ENCODE measurements around the gene KLRC2. TPM values are rescaled to one million over a fixed set of nuclear protein-coding genes. Genes with fewer than 3 reads are reported as not detected.
"Not testable (repeated sequence)": the region's sequence is repeated elsewhere in the genome, so short reads cannot be mapped to it uniquely, and the experiment has no call there.

The KLRC2 gene
- polyA plus RNA-seq, 4 donors: 0.36 to 2.4 (median 1.0) TPM; not detected in 1

DNA sequence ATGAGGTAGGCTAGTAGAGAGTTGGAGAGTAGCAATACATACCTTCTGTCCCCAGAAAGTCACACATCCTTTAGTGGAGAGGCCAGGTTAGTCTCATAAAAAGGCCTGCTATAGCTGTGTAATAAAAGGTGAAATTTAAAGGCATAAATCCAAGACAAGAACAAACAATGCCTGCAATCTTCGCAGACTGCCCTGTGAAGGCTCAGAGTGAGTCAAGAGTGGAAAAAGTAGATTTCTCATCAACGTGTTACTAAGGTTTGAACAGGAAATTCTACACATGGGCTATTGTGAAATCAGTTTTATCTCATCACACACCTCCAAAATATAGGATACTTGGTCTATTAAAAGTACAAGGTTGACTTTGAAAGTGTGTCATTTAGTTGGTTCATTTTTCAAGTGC is 17.3 kb upstream of the KLRC2 start, which contains the start of gene KLRC1:
Gene KLRC1, minus strand, starts transcription at position 222 of the 400 bp plus-strand sequence. CDS start 2,221 bp downstream, outside the sequence.
- FAIRE-seq: no peak
- Histone ChIP-seq H3K4me1 (ENCODE audit: control insufficient read depth in 3 of 3, insufficient read depth in 2 of 3, low read depth in 1 of 3, low read length in 2 of 3) (no peaks in the 10 kb centered on the region), H3K36me3 (ENCODE audit: control insufficient read depth in 3 of 3, insufficient read depth in 2 of 3, low read depth in 1 of 3, low read length in 3 of 3) (no peaks in the 10 kb centered on the region), H3K27me3 (ENCODE audit: control insufficient read depth in 3 of 3, insufficient read depth in 3 of 3, low read length in 3 of 3) (no peaks in the 10 kb centered on the region), H3K4me3 (ENCODE audit: low read depth in 1 of 3, low read length in 3 of 3) (no peak within 1 kb of the TSS), H3K27ac (ENCODE audit: low read depth in 1 of 3, low read length in 2 of 3) (no peak within 1 kb of the TSS), H3K9me3 (ENCODE audit: control insufficient read depth in 2 of 2, insufficient read depth in 1 of 2, low read depth in 1 of 2, low read length in 1 of 2) (peaks cover 0 to 13% of the 10 kb centered on the region in 2 donors)
- no peak for DNase-seq
- 24 to 45% (median 28%) methylated on average over 2 of the region's 2 CpGs for WGBS, 3 donors

DNA sequence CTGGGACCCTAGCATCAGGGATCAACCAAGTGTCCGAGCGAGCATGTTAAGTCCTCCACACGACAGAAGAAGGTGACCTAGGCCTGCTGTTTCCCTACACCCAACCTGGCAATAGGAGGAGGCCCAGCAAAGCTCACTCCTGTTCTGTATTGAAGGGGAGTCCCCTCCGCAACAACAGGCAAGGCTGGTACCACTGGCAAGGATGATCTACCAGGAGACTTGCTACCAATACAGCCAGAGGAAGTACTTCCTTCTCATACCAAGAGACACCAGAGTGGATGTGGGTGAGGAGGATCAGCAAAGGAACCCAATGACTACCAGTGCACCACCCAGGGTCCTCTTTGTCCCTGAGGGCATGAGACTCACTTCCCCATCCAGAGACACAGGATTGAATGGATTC is 12.4 kb upstream of the KLRC2 start:
- no peak for DNase-seq
- Histone ChIP-seq H3K27me3 (ENCODE audit: control insufficient read depth in 3 of 3, insufficient read depth in 3 of 3, low read length in 3 of 3) (no peaks in the 10 kb centered on the region), H3K4me3 (ENCODE audit: low read depth in 1 of 3, low read length in 3 of 3) (no peak overlapping the region), H3K9me3 (ENCODE audit: control insufficient read depth in 2 of 2, insufficient read depth in 1 of 2, low read depth in 1 of 2, low read length in 1 of 2) (no peaks in the 10 kb centered on the region), H3K27ac (ENCODE audit: low read depth in 1 of 3, low read length in 2 of 3) (no peak overlapping the region), H3K4me1 (ENCODE audit: control insufficient read depth in 3 of 3, insufficient read depth in 2 of 3, low read depth in 1 of 3, low read length in 2 of 3) (no peaks in the 10 kb centered on the region), H3K36me3 (ENCODE audit: control insufficient read depth in 3 of 3, insufficient read depth in 2 of 3, low read depth in 1 of 3, low read length in 3 of 3) (no peaks in the 10 kb centered on the region)
- WGBS, 3 donors: 88 to 95% (median 91%) methylated on average over 4 of the region's 4 CpGs
- no peak for FAIRE-seq

DNA sequence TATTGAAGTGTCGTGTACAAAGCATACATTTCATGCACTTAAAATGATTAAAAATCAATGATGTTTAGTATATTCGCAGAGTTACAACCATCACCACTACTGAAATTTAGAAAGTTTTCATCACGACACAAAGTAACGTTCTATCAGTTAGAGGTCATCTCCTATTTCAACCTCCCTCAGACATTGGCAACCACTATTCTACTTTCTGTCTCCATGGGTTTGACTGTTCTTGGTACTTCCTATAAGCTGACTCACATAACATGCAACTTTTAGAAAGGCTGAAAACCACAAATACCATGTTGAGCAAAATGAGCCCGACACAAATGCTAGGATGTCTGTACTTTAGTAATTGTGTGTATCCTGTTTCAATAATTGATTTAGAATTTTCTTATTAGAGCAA is 10.2 kb upstream of the KLRC2 start:
- not testable (repeated sequence) for H3K27ac ChIP-seq (ENCODE audit: low read depth in 1 of 3, low read length in 2 of 3)

DNA sequence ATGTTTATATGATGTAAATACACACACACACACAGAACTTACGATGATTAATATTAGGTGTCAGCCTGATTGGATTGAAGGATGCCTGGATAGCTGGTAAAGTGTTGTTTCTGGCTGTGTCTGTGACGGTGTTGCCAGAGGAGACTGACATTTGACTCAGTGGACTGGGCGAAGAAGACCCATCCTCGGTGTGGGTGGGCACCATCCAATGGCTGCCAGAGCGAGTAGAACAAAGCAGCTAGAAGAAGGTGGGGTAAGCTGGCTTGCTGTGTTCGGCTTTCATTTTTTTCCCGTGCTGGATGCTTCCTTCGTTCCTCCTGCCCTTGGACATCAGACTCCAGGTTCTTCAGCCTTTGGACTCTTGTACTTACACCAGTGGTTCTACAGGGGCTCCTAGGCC is 5.3 kb upstream of the KLRC2 start:
- 78 to 90% (median 89%) methylated on average over 8 of the region's 8 CpGs for WGBS, 3 donors
- not testable (repeated sequence) for H3K4me3 ChIP-seq (ENCODE audit: low read depth in 1 of 3, low read length in 3 of 3)

More for the DNA sequence above, 10.2 kb upstream of the KLRC2 start:
- not testable (repeated sequence) for H3K9me3 ChIP-seq (ENCODE audit: control insufficient read depth in 2 of 2, insufficient read depth in 1 of 2, low read depth in 1 of 2, low read length in 1 of 2); H3K4me3 ChIP-seq (ENCODE audit: low read depth in 1 of 3, low read length in 3 of 3); FAIRE-seq; H3K27me3 ChIP-seq (ENCODE audit: control insufficient read depth in 3 of 3, insufficient read depth in 3 of 3, low read length in 3 of 3); H3K4me1 ChIP-seq (ENCODE audit: control insufficient read depth in 3 of 3, insufficient read depth in 2 of 3, low read depth in 1 of 3, low read length in 2 of 3); H3K36me3 ChIP-seq (ENCODE audit: control insufficient read depth in 3 of 3, insufficient read depth in 2 of 3, low read depth in 1 of 3, low read length in 3 of 3); DNase-seq
- 64 to 86% (median 70%) methylated on average over 5 of the region's 5 CpGs for WGBS, 3 donors

DNA sequence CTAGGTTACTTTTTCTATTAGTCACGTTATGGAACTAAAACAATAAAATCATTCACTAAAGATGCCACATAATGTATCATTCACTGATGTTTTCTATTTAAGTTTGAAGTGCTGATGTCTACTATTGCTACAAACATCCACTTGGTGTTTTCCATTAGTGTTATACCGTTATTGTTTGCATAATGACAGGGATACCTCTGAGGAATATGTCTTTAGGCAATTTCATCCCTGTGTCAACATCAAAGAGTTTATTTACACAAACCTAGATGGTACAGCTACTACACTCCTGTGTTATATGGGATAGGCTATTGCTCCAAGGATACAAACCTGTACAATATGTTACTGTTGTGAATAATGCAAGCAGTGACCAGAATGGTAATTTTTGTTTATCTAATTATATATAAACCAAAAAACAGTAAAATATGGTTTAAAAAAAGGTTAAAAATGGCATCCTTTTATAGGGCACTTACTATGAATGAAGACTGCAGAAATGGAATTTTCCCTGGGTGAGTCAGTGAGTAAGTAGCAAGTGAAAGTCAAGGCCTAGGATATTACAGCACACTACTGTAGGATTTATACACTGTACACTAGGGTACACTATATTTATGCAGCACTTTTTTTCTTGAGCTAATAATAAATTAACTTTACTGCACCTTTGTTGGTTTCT is 3.9 kb upstream of the KLRC2 start:
- not testable (repeated sequence) for H3K27me3 ChIP-seq (ENCODE audit: control insufficient read depth in 3 of 3, insufficient read depth in 3 of 3, low read length in 3 of 3); H3K4me3 ChIP-seq (ENCODE audit: low read depth in 1 of 3, low read length in 3 of 3); DNase-seq; H3K27ac ChIP-seq (ENCODE audit: low read depth in 1 of 3, low read length in 2 of 3); FAIRE-seq; H3K4me1 ChIP-seq (ENCODE audit: control insufficient read depth in 3 of 3, insufficient read depth in 2 of 3, low read depth in 1 of 3, low read length in 2 of 3); H3K36me3 ChIP-seq (ENCODE audit: control insufficient read depth in 3 of 3, insufficient read depth in 2 of 3, low read depth in 1 of 3, low read length in 3 of 3); H3K9me3 ChIP-seq (ENCODE audit: control insufficient read depth in 2 of 2, insufficient read depth in 1 of 2, low read depth in 1 of 2, low read length in 1 of 2)
- WGBS, 3 donors: 53 to 67% (median 64%) methylated on average over 2 of the region's 2 CpGs

More for the DNA sequence above, 5.3 kb upstream of the KLRC2 start:
- H3K4me1 ChIP-seq (ENCODE audit: control insufficient read depth in 3 of 3, insufficient read depth in 2 of 3, low read depth in 1 of 3, low read length in 2 of 3); H3K27ac ChIP-seq (ENCODE audit: low read depth in 1 of 3, low read length in 2 of 3); DNase-seq; H3K36me3 ChIP-seq (ENCODE audit: control insufficient read depth in 3 of 3, insufficient read depth in 2 of 3, low read depth in 1 of 3, low read length in 3 of 3); FAIRE-seq; H3K9me3 ChIP-seq (ENCODE audit: control insufficient read depth in 2 of 2, insufficient read depth in 1 of 2, low read depth in 1 of 2, low read length in 1 of 2); H3K27me3 ChIP-seq (ENCODE audit: control insufficient read depth in 3 of 3, insufficient read depth in 3 of 3, low read length in 3 of 3): not testable (repeated sequence)

DNA sequence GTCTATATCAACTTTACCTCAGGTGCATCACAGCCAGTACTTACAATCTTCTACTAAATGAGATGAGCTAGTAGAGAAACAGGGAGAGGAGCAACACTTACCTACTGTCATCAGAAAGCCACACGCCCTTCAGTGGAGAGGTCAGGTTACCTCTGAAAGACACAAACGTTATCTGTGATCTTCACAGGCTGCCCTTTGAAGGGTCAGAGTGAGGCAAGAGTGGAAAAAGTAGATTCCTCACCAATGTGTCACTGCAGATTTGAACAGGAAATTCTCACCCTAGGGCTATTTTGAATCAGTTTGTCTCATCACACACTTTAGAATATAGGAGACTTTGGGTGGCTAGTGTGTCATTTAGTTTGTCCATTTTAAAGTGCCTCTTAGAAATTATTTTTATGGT is 1.8 kb upstream of the KLRC2 start:
- 34 to 58% (median 40%) methylated on average over 1 to 2 of the region's 2 CpGs for WGBS, 3 donors
- not testable (repeated sequence) for FAIRE-seq; H3K36me3 ChIP-seq (ENCODE audit: control insufficient read depth in 3 of 3, insufficient read depth in 2 of 3, low read depth in 1 of 3, low read length in 3 of 3)

DNA sequence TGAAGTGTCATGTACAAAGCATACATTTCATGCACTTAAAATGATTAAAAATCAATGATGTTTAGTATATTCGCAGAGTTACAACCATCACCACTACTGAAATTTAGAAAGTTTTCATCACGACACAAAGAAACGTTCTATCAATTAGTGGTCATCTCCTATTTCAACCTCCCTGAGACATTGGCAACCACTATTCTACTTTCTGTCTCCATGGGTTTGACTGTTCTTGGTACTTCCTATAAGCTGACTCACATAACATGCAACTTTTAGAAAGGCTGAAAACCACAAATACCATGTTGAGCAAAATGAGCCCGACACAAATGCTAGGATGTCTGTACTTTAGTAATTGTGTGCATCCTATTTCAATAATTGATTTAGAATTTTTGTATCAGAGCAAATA is 5.2 kb downstream of the KLRC2 start:
- WGBS, 3 donors: 69 to 91% (median 73%) methylated on average over 4 of the region's 4 CpGs
- not testable (repeated sequence) for FAIRE-seq; H3K27ac ChIP-seq (ENCODE audit: low read depth in 1 of 3, low read length in 2 of 3); H3K4me1 ChIP-seq (ENCODE audit: control insufficient read depth in 3 of 3, insufficient read depth in 2 of 3, low read depth in 1 of 3, low read length in 2 of 3); H3K9me3 ChIP-seq (ENCODE audit: control insufficient read depth in 2 of 2, insufficient read depth in 1 of 2, low read depth in 1 of 2, low read length in 1 of 2); H3K36me3 ChIP-seq (ENCODE audit: control insufficient read depth in 3 of 3, insufficient read depth in 2 of 3, low read depth in 1 of 3, low read length in 3 of 3); DNase-seq; H3K27me3 ChIP-seq (ENCODE audit: control insufficient read depth in 3 of 3, insufficient read depth in 3 of 3, low read length in 3 of 3); H3K4me3 ChIP-seq (ENCODE audit: low read depth in 1 of 3, low read length in 3 of 3)

More for the DNA sequence above, 1.8 kb upstream of the KLRC2 start:
- not testable (repeated sequence) for H3K27ac ChIP-seq (ENCODE audit: low read depth in 1 of 3, low read length in 2 of 3); DNase-seq; H3K4me3 ChIP-seq (ENCODE audit: low read depth in 1 of 3, low read length in 3 of 3); H3K27me3 ChIP-seq (ENCODE audit: control insufficient read depth in 3 of 3, insufficient read depth in 3 of 3, low read length in 3 of 3); H3K4me1 ChIP-seq (ENCODE audit: control insufficient read depth in 3 of 3, insufficient read depth in 2 of 3, low read depth in 1 of 3, low read length in 2 of 3); H3K9me3 ChIP-seq (ENCODE audit: control insufficient read depth in 2 of 2, insufficient read depth in 1 of 2, low read depth in 1 of 2, low read length in 1 of 2)

DNA sequence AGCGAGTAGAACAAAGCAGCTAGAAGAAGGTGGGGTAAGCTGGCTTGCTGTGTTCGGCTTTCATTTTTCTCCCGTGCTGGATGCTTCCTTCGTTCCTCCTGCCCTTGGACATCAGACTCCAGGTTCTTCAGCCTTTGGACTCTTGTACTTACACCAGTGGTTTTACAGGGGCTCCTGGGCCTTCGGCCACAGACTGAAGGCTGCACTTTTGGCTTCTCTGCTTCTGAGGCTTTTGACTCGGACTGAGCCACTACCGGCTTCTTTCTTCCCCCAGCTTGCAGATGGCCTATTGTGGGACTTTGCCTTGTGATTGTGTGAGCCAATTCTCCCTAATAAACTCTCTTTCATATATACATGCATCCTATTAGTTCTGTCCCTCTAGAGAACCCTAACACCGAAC is 9.9 kb downstream of the KLRC2 start:
- H3K9me3 ChIP-seq (ENCODE audit: control insufficient read depth in 2 of 2, insufficient read depth in 1 of 2, low read depth in 1 of 2, low read length in 1 of 2); FAIRE-seq; DNase-seq; H3K27me3 ChIP-seq (ENCODE audit: control insufficient read depth in 3 of 3, insufficient read depth in 3 of 3, low read length in 3 of 3); H3K4me1 ChIP-seq (ENCODE audit: control insufficient read depth in 3 of 3, insufficient read depth in 2 of 3, low read depth in 1 of 3, low read length in 2 of 3); H3K27ac ChIP-seq (ENCODE audit: low read depth in 1 of 3, low read length in 2 of 3); H3K4me3 ChIP-seq (ENCODE audit: low read depth in 1 of 3, low read length in 3 of 3); H3K36me3 ChIP-seq (ENCODE audit: control insufficient read depth in 3 of 3, insufficient read depth in 2 of 3, low read depth in 1 of 3, low read length in 3 of 3): not testable (repeated sequence)
- WGBS, 3 donors: 31 to 89% (median 83%) methylated on average over 7 to 8 of the region's 8 CpGs

Data from small intestine (tissue), 7 donors.